AG04450 (cell line): Measurements from ENCODE around the gene TJP2. TPM values are rescaled to one million over a fixed set of nuclear protein-coding genes. Genes with fewer than 3 reads are reported as not detected.

ENCODE experiments used
- CTCF ChIA-PET: fragments of 300-600, 350-600 bp; formaldehyde crosslinking; extraction: SDS; loops from one replicate; lab custom pipeline; 2022; ENCODE audit warnings: antibody characterized with exemption, inconsistent platforms; lab: Charles Lee
- POLR2A ChIA-PET: fragments of 350-600 bp; formaldehyde crosslinking; extraction: SDS; loops from one replicate; lab custom pipeline; 2021; ENCODE audit warnings: antibody characterized with exemption, inconsistent platforms; lab: Yijun Ruan, JAX
- DNase-seq: peaks from one replicate; pipeline ENCODE4 v3.0.0-alpha.2; 2011; ENCODE audit warnings: low read depth, low spot score
- H3K27ac ChIP-seq: one replicate; pipeline ENCODE4 v1.5.1; 2012; ENCODE audit warnings: low read depth, low read length, control low read depth
- H3K27me3 ChIP-seq: one replicate; pipeline ENCODE4 v1.6.0; 2012; ENCODE audit warnings: low read length; ENCODE audit not compliant: control insufficient read depth, insufficient read depth
- H3K4me3 ChIP-seq: 2 replicates; pipeline ENCODE4 v1.5.1; 2011; ENCODE audit warnings: mild to moderate bottlenecking, low read depth, low read length, control low read depth
- H3K9me3 ChIP-seq: 2 replicates; pipeline ENCODE4 v1.5.1; 2012; ENCODE audit warnings: low read length; ENCODE audit not compliant: control insufficient read depth, insufficient read depth
- CTCF ChIP-seq: IDR thresholded peaks from 2 replicates; pipeline ENCODE4 v1.5.1; 2011; ENCODE audit warnings: low read depth, low read length, control low read depth, inconsistent platforms
- polyA plus RNA-seq: library from polyadenylated mRNA; depleted of rRNA; stranded (reverse); fragments of >200 nt; gene quantifications from 2 replicates; pipeline ENCODE4 v1.2.3, GENCODE V29; 2011

The TJP2 gene
- polyA plus RNA-seq, 1 experiment = 50.0 TPM

- CTCF ChIA-PET = interaction anchor here (1.4 to 2.0 kb wide), 3 partner anchors 9 to 21 kb away, joined by 3 to 13 read pairs (median 10); no protein-coding TSS in a partner anchor
- POLR2A ChIA-PET = no interaction called here
Observed at GRCh38 chr9:69213647-69214046, 39.6 kb downstream of the TJP2 start.

GRCh38 chr9:69214939-69215338, 40.9 kb downstream of the TJP2 start:
- TF ChIP-seq CTCF = no peak
- POLR2A ChIA-PET = no interaction called here
- no peak overlapping the region for H3K4me3 ChIP-seq

More at GRCh38 chr9:69213647-69214046, 39.6 kb downstream of the TJP2 start:
- no peak for TF ChIP-seq CTCF
- no peaks in the 10 kb centered on the region for H3K9me3 ChIP-seq
- H3K27ac ChIP-seq = no peak overlapping the region
- no peaks in the 10 kb centered on the region for H3K27me3 ChIP-seq
- no peak for DNase-seq
- H3K4me3 ChIP-seq = no peak overlapping the region

GRCh38 chr9:69215774-69216485, 41.9 kb downstream of the TJP2 start:
- ChIA-PET POLR2A (interaction anchor here (0.6 kb wide), 1 partner anchor 76 kb away, joined by 3 read pairs; no protein-coding TSS in a partner anchor), CTCF (interaction anchor here (1.2 to 2.4 kb wide), 3 partner anchors 15 to 162 kb away, joined by 3 to 8 read pairs (median 3); no protein-coding TSS in a partner anchor)
- no peak for TF ChIP-seq CTCF
- no peak for DNase-seq
- Histone ChIP-seq H3K4me3 (no peak overlapping the region), H3K9me3 (peaks cover 2% of the 10 kb centered on the region; the same call in 1 of the 2 replicates), H3K27me3 (no peaks in the 10 kb centered on the region), H3K27ac (no peak overlapping the region)

More at GRCh38 chr9:69214939-69215338, 40.9 kb downstream of the TJP2 start:
- Histone ChIP-seq H3K27me3 (no peaks in the 10 kb centered on the region), H3K27ac (no peak overlapping the region), H3K9me3 (no peaks in the 10 kb centered on the region)
- CTCF ChIA-PET = interaction anchor here (1.1 to 2.0 kb wide), 3 partner anchors 8 to 180 kb away, joined by 3 to 13 read pairs (median 10); partner anchors contain the start of gene FXN
- no peak for DNase-seq

GRCh38 chr9:69218166-69218565, 44.1 kb downstream of the TJP2 start:
- ChIA-PET CTCF (interaction anchor here (1.4 to 2.4 kb wide), 2 partner anchors 25 to 183 kb away, joined by 5 to 8 read pairs; partner anchors contain the start of gene FXN), POLR2A (no interaction called here)
- Histone ChIP-seq H3K27me3 (no peaks in the 10 kb centered on the region), H3K27ac (no peak overlapping the region), H3K9me3 (peaks cover 5% of the 10 kb centered on the region; the same call in 1 of the 2 replicates), H3K4me3 (no peak overlapping the region)
- TF ChIP-seq CTCF = no peak
- DNase-seq = no peak

GRCh38 chr9:69221036-69221435, 47.0 kb downstream of the TJP2 start:
- Histone ChIP-seq H3K27me3 (no peaks in the 10 kb centered on the region), H3K9me3 (peaks cover 5% of the 10 kb centered on the region; the same call in 1 of the 2 replicates), H3K4me3 (no peak overlapping the region), H3K27ac (no peak overlapping the region)
- CTCF ChIA-PET = interaction anchor here (0.6 kb wide), 1 partner anchor 21 kb away, joined by 3 read pairs; no protein-coding TSS in a partner anchor
- no peak for TF ChIP-seq CTCF
- DNase-seq = no peak
- POLR2A ChIA-PET = interaction anchor here (0.7 kb wide), 1 partner anchor 538 kb away, joined by 4 read pairs; no protein-coding TSS in a partner anchor
